GM23338 (cell line): ENCODE results near the gene CLNK. TPM values are rescaled to one million over a fixed set of nuclear protein-coding genes. Genes with fewer than 3 reads are reported as not detected.
A peak's percentile ranks its signal among the peaks of the same experiment; 100 is the strongest.

Source experiments
- ATAC-seq: fragments of 200-7000 bp; cut with Tn5 transposase; 3 replicates; pipeline ENCODE4 v1.9.1; 2020
- DNase-seq: peaks from one replicate; pipeline ENCODE4 v3.0.0-alpha.2; 2015; ENCODE audit warnings: low spot score
- H2AFZ ChIP-seq: fragments of 200-600 bp; sonication (generic); 2 replicates; pipeline ENCODE4 v1.8.0; 2016; ENCODE audit warnings: antibody characterized with exemption, mild to moderate bottlenecking, moderate library complexity
- H3F3A ChIP-seq: fragments of 200-600 bp; sonication (generic); replicated peaks from 2 replicates; pipeline ENCODE4 v1.8.0; 2017; ENCODE audit warnings: antibody characterized with exemption, mixed run types, low read depth
- H3K27ac ChIP-seq: fragments of 200-600 bp; sonication (generic); 2 replicates; pipeline ENCODE4 v1.6.1; 2016; ENCODE audit warnings: low read depth
- H3K27me3 ChIP-seq: fragments of 200-600 bp; sonication (generic); 2 replicates; pipeline ENCODE4 v1.8.0; 2016; ENCODE audit warnings: mild to moderate bottlenecking, mixed run types, moderate library complexity; ENCODE audit not compliant: insufficient read depth
- H3K36me3 ChIP-seq: fragments of 200-600 bp; sonication (generic); 2 replicates; pipeline ENCODE4 v1.8.0; 2016; ENCODE audit warnings: mild to moderate bottlenecking; ENCODE audit not compliant: insufficient read depth
- H3K4me1 ChIP-seq: fragments of 200-600 bp; sonication (generic); 2 replicates; pipeline ENCODE4 v1.8.0; 2016; ENCODE audit warnings: mild to moderate bottlenecking, moderate library complexity; ENCODE audit not compliant: insufficient read depth
- H3K4me2 ChIP-seq: fragments of 200-600 bp; sonication (generic); 2 replicates; pipeline ENCODE4 v1.7.1; 2017; ENCODE audit warnings: mixed run types
- H3K4me3 ChIP-seq: fragments of 200-600 bp; sonication (generic); 2 replicates; pipeline ENCODE4 v1.6.1; 2016; ENCODE audit warnings: mixed run types
- H3K79me2 ChIP-seq: fragments of 200-600 bp; sonication (generic); replicated peaks from 2 replicates; pipeline ENCODE4 v1.8.0; 2017; ENCODE audit warnings: mild to moderate bottlenecking; ENCODE audit not compliant: insufficient read depth
- H3K9me2 ChIP-seq: fragments of 200-600 bp; sonication (generic); 2 replicates; pipeline ENCODE4 v1.8.0; 2017; ENCODE audit not compliant: insufficient read depth
- H4K20me1 ChIP-seq: fragments of 200-600 bp; sonication (generic); replicated peaks from 2 replicates; pipeline ENCODE4 v1.8.0; 2017; ENCODE audit warnings: mild to moderate bottlenecking; ENCODE audit not compliant: insufficient read depth
- H3K27ac Mint-ChIP-seq: 2 replicates; pipeline ENCODE4 v1.8.0; 2020; ENCODE audit warnings: inconsistent platforms, mild to moderate bottlenecking, moderate library complexity, mixed read lengths
- H3K27me3 Mint-ChIP-seq: 3 replicates; pipeline ENCODE4 v1.8.0; 2022; ENCODE audit warnings: low read depth, mild to moderate bottlenecking, moderate library complexity, mixed read lengths, inconsistent platforms; ENCODE audit not compliant: insufficient read depth, poor library complexity
- H3K36me3 Mint-ChIP-seq: 3 replicates; pipeline ENCODE4 v1.8.0; 2021; ENCODE audit warnings: low read depth, mild to moderate bottlenecking, inconsistent platforms, moderate library complexity, mixed read lengths
- H3K4me1 Mint-ChIP-seq: 3 replicates; pipeline ENCODE4 v1.8.0; 2020; ENCODE audit warnings: mild to moderate bottlenecking, inconsistent platforms, mixed read lengths
- H3K4me3 Mint-ChIP-seq: 3 replicates; pipeline ENCODE4 v1.8.0; 2021; ENCODE audit warnings: moderate library complexity, mild to moderate bottlenecking, inconsistent platforms, mixed read lengths
- H3K9me3 Mint-ChIP-seq: 3 replicates; pipeline ENCODE4 v1.8.0; 2020; ENCODE audit warnings: moderate library complexity, mild to moderate bottlenecking, inconsistent platforms, mixed read lengths
- EZH2 ChIP-seq: fragments of 200-600 bp; sonication (generic); IDR thresholded peaks from one replicate; pipeline ENCODE4 v1.8.0; 2017; ENCODE audit warnings: antibody characterized with exemption, mild to moderate bottlenecking, low read depth; ENCODE audit not compliant: unreplicated experiment
- EZH2phosphoT487 ChIP-seq: fragments of 200-600 bp; sonication (generic); IDR thresholded peaks from one replicate; pipeline ENCODE4 v1.8.1; 2018; ENCODE audit warnings: antibody characterized with exemption; ENCODE audit not compliant: unreplicated experiment
- JUNB ChIP-seq: IDR thresholded peaks from one replicate; pipeline ENCODE4 v1.6.1; 2016; ENCODE audit warnings: antibody characterized with exemption; ENCODE audit not compliant: unreplicated experiment
- NANOG ChIP-seq: IDR thresholded peaks from 2 replicates; pipeline ENCODE4 v1.6.1; 2016; ENCODE audit warnings: antibody characterized with exemption, borderline replicate concordance
- STAT1 ChIP-seq: IDR thresholded peaks from one replicate; pipeline ENCODE4 v1.6.1; 2016; ENCODE audit warnings: antibody characterized with exemption; ENCODE audit not compliant: unreplicated experiment
- ZNF114 ChIP-seq: fragments of 250-450 bp; sonication (Bioruptor Pico); IDR thresholded peaks from 2 replicates; pipeline ENCODE4 v1.5.0; 2020; ENCODE audit warnings: mild to moderate bottlenecking, moderate library complexity
- ZNF331 ChIP-seq: fragments of 250-450 bp; sonication (Bioruptor Pico); IDR thresholded peaks from 2 replicates; pipeline ENCODE4 v1.5.0; 2020; ENCODE audit warnings: low read depth, mild to moderate bottlenecking, moderate library complexity
- polyA plus RNA-seq: library from polyadenylated mRNA; unstranded; fragments of >200 nt; fragmentation: Nextera tagmentation; extraction: Ambion mirVana; gene quantifications from 2 replicates; pipeline ENCODE4 v1.2.1, GENCODE V29; 2016
- total RNA-seq: library from RNA; depleted of rRNA; stranded (reverse); fragments of >200 nt; shearing (Covaris generic); gene quantifications from 2 replicates; pipeline ENCODE4 v1.2.3, GENCODE V29; 2014
- TF ChIP-seq, protein P1 (sequence below): fragments of 250-450 bp; sonication (Bioruptor Pico); IDR thresholded peaks from 2 replicates; pipeline ENCODE4 v1.5.0; 2020; ENCODE audit warnings: mild to moderate bottlenecking, moderate library complexity
- TF ChIP-seq, protein P2 (sequence below), 2 experiments: fragments of 200-600 bp in 1 of 2; sonication (generic) in 1 of 2; conservative IDR thresholded peaks; 2 replicates each; pipeline versions ENCODE4 v1.5.1 to v1.6.1; 2016 to 2017; ENCODE audit warnings: antibody characterized with exemption in 2 of 2, low read depth in 2 of 2, mild to moderate bottlenecking in 2 of 2, moderate library complexity in 1 of 2
- TF ChIP-seq, protein P3 (sequence below): IDR thresholded peaks from one replicate; pipeline ENCODE4 v1.6.1; 2018; ENCODE audit warnings: antibody characterized with exemption; ENCODE audit not compliant: unreplicated experiment
- TF ChIP-seq, protein P4 (sequence below): IDR thresholded peaks from 2 replicates; pipeline ENCODE4 v1.6.1; 2016; ENCODE audit warnings: antibody characterized with exemption

The CLNK gene
- total and polyA plus RNA-seq, 2 experiments from 2014 or later: not detected

DNA sequence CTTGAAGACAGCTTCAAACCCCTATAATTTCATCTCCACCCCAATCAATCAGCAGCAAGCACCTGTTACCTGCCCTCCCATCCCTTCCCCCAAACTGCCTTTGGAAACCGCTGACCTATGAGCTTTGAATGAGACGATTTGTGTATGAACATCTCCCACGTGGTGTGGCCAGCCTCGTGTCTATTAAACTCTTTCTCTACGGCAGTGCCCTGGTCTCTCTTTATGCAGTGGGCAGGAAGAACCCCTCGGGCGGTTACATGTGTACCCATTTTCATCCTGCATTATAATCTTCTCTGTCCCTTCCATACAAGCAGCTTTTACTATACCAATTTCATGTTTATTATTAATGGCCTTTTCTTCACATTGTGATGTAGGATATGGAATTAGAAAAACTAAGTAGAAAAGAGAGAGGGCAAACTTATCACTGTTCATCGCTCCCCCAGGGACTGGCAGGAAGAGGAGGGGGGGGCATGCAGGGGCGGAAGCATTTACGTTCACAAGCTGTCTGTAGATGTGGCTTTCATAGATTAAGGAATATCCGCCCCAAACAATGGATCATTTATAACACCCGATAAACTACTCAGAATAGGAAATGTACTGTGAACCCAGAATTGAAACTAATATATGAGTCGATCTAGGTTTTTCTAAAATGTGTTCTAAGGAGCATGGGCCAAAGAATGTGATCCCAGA lies 131.8 kb downstream of the CLNK start (continued):
- TF ChIP-seq, protein P1, sequence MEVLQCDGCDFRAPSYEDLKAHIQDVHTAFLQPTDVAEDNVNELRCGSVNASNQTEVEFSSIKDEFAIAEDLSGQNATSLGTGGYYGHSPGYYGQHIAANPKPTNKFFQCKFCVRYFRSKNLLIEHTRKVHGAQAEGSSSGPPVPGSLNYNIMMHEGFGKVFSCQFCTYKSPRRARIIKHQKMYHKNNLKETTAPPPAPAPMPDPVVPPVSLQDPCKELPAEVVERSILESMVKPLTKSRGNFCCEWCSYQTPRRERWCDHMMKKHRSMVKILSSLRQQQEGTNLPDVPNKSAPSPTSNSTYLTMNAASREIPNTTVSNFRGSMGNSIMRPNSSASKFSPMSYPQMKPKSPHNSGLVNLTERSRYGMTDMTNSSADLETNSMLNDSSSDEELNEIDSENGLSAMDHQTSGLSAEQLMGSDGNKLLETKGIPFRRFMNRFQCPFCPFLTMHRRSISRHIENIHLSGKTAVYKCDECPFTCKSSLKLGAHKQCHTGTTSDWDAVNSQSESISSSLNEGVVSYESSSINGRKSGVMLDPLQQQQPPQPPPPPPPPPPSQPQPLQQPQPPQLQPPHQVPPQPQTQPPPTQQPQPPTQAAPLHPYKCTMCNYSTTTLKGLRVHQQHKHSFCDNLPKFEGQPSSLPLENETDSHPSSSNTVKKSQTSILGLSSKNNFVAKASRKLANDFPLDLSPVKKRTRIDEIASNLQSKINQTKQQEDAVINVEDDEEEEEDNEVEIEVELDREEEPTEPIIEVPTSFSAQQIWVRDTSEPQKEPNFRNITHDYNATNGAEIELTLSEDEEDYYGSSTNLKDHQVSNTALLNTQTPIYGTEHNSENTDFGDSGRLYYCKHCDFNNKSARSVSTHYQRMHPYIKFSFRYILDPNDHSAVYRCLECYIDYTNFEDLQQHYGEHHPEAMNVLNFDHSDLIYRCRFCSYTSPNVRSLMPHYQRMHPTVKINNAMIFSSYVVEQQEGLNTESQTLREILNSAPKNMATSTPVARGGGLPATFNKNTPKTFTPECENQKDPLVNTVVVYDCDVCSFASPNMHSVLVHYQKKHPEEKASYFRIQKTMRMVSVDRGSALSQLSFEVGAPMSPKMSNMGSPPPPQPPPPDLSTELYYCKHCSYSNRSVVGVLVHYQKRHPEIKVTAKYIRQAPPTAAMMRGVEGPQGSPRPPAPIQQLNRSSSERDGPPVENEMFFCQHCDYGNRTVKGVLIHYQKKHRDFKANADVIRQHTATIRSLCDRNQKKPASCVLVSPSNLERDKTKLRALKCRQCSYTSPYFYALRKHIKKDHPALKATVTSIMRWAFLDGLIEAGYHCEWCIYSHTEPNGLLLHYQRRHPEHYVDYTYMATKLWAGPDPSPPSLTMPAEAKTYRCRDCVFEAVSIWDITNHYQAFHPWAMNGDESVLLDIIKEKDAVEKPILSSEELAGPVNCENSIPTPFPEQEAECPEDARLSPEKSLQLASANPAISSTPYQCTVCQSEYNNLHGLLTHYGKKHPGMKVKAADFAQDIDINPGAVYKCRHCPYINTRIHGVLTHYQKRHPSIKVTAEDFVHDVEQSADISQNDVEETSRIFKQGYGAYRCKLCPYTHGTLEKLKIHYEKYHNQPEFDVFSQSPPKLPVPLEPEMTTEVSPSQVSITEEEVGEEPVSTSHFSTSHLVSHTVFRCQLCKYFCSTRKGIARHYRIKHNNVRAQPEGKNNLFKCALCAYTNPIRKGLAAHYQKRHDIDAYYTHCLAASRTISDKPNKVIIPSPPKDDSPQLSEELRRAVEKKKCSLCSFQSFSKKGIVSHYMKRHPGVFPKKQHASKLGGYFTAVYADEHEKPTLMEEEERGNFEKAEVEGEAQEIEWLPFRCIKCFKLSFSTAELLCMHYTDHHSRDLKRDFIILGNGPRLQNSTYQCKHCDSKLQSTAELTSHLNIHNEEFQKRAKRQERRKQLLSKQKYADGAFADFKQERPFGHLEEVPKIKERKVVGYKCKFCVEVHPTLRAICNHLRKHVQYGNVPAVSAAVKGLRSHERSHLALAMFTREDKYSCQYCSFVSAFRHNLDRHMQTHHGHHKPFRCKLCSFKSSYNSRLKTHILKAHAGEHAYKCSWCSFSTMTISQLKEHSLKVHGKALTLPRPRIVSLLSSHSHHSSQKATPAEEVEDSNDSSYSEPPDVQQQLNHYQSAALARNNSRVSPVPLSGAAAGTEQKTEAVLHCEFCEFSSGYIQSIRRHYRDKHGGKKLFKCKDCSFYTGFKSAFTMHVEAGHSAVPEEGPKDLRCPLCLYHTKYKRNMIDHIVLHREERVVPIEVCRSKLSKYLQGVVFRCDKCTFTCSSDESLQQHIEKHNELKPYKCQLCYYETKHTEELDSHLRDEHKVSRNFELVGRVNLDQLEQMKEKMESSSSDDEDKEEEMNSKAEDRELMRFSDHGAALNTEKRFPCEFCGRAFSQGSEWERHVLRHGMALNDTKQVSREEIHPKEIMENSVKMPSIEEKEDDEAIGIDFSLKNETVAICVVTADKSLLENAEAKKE (CRISPR knock-in tag): no peak
- TF ChIP-seq EZH2 (no peak), JUNB (no peak)

DNA sequence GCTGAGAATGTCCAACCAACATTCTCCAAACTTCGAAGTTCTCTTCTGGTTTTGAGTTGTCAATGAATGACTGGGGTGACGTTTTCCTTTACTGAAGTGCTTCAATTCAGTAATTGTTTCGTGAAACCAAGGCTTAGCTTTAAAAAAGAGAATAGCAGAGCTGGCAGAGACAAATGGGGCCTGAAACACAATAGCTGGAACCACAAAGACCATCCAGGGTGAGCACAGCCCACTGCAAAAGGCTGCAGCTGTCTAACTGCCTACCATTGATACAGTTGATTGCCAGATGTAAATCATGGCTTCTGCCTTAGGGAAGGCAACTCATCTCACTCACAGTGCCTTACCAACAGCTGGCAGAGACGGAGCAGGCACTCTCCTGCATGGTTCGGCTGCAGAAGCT lies 148.7 kb downstream of the CLNK start:
- Histone ChIP-seq H3K4me2 (no peak overlapping the region), H3K9me2 (peaks cover 2% of the 10 kb centered on the region; the same call in 1 of the 2 replicates), H3K27me3 (no peaks in the 10 kb centered on the region), H3K4me3 (no peak overlapping the region), H3K4me1 (peaks cover 5% of the 10 kb centered on the region), H3K27ac (0 out of 2 replicates have a peak overlapping the region, but pooled peaks have one; percentile 14), H2AFZ (no peak overlapping the region), H3F3A (no peaks in the 10 kb centered on the region), H4K20me1 (no peaks in the 10 kb centered on the region), H3K36me3 (no peaks in the 10 kb centered on the region), H3K79me2 (no peaks in the 10 kb centered on the region)
- H3K4me3 Mint-ChIP-seq: no peak overlapping the region
- no peaks in the 10 kb centered on the region for H3K27me3 Mint-ChIP-seq
- no peak overlapping the region for H3K27ac Mint-ChIP-seq
- peaks cover 6% of the 10 kb centered on the region; the same call in 2 of the 3 replicates for H3K4me1 Mint-ChIP-seq
- no peaks in the 10 kb centered on the region for H3K36me3 Mint-ChIP-seq
- ATAC-seq (no peak), DNase-seq (no peak)
- no peaks in the 10 kb centered on the region; the same call in 2 of the 3 replicates for H3K9me3 Mint-ChIP-seq
- TF ChIP-seq NANOG (no peak), EZH2 (no peak), ZNF114 (no peak), EZH2phosphoT487 (no peak), STAT1 (no peak), ZNF331 (CRISPR knock-in tag) (no peak)
- TF ChIP-seq, protein P2, sequence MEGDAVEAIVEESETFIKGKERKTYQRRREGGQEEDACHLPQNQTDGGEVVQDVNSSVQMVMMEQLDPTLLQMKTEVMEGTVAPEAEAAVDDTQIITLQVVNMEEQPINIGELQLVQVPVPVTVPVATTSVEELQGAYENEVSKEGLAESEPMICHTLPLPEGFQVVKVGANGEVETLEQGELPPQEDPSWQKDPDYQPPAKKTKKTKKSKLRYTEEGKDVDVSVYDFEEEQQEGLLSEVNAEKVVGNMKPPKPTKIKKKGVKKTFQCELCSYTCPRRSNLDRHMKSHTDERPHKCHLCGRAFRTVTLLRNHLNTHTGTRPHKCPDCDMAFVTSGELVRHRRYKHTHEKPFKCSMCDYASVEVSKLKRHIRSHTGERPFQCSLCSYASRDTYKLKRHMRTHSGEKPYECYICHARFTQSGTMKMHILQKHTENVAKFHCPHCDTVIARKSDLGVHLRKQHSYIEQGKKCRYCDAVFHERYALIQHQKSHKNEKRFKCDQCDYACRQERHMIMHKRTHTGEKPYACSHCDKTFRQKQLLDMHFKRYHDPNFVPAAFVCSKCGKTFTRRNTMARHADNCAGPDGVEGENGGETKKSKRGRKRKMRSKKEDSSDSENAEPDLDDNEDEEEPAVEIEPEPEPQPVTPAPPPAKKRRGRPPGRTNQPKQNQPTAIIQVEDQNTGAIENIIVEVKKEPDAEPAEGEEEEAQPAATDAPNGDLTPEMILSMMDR (conservative IDR thresholded peaks at IDR 0.05; ENCODE audit: low read depth in 2 of 2): no peak
- TF ChIP-seq, protein P3, sequence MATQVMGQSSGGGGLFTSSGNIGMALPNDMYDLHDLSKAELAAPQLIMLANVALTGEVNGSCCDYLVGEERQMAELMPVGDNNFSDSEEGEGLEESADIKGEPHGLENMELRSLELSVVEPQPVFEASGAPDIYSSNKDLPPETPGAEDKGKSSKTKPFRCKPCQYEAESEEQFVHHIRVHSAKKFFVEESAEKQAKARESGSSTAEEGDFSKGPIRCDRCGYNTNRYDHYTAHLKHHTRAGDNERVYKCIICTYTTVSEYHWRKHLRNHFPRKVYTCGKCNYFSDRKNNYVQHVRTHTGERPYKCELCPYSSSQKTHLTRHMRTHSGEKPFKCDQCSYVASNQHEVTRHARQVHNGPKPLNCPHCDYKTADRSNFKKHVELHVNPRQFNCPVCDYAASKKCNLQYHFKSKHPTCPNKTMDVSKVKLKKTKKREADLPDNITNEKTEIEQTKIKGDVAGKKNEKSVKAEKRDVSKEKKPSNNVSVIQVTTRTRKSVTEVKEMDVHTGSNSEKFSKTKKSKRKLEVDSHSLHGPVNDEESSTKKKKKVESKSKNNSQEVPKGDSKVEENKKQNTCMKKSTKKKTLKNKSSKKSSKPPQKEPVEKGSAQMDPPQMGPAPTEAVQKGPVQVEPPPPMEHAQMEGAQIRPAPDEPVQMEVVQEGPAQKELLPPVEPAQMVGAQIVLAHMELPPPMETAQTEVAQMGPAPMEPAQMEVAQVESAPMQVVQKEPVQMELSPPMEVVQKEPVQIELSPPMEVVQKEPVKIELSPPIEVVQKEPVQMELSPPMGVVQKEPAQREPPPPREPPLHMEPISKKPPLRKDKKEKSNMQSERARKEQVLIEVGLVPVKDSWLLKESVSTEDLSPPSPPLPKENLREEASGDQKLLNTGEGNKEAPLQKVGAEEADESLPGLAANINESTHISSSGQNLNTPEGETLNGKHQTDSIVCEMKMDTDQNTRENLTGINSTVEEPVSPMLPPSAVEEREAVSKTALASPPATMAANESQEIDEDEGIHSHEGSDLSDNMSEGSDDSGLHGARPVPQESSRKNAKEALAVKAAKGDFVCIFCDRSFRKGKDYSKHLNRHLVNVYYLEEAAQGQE: no peak
- TF ChIP-seq, protein P4, sequence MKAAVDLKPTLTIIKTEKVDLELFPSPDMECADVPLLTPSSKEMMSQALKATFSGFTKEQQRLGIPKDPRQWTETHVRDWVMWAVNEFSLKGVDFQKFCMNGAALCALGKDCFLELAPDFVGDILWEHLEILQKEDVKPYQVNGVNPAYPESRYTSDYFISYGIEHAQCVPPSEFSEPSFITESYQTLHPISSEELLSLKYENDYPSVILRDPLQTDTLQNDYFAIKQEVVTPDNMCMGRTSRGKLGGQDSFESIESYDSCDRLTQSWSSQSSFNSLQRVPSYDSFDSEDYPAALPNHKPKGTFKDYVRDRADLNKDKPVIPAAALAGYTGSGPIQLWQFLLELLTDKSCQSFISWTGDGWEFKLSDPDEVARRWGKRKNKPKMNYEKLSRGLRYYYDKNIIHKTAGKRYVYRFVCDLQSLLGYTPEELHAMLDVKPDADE: no peak
